CD4-positive, alpha-beta T cell treated with Interleukin-12 subunit alpha and Interleukin-12 subunit beta, for 1 hour (primary cell): Measurements from ENCODE around the gene MINDY1.

ENCODE experiments used
- DNase-seq: peaks from one replicate; pipeline ENCODE4 v3.0.0-alpha.2; 2020

The MINDY1 gene

GRCh38 chr1:150963321-150964163 lies 43.2 kb downstream of the MINDY1 start:
- no peak for DNase-seq

- DNase-seq, result no peak
Measured at GRCh38 chr1:150961756-150962155, 44.9 kb downstream of the MINDY1 start.

- DNase-seq, result no peak
Measured at GRCh38 chr1:150960646-150961045, 46.1 kb downstream of the MINDY1 start.

GRCh38 chr1:150957666-150958065 lies 49.0 kb downstream of the MINDY1 start:
- DNase-seq, result no peak

GRCh38 chr1:150955280-150955679 lies 51.4 kb downstream of the MINDY1 start:
- no peak for DNase-seq

- DNase-seq, result no peak
Measured at GRCh38 chr1:150954708-150955107, 52.0 kb downstream of the MINDY1 start.
